ENCODE results near the gene TPM3.
"Not testable (repeated sequence)": the region's sequence is repeated elsewhere in the genome, so short reads cannot be mapped to it uniquely, and the experiment has no call there.

TPM3 gene

DNA sequence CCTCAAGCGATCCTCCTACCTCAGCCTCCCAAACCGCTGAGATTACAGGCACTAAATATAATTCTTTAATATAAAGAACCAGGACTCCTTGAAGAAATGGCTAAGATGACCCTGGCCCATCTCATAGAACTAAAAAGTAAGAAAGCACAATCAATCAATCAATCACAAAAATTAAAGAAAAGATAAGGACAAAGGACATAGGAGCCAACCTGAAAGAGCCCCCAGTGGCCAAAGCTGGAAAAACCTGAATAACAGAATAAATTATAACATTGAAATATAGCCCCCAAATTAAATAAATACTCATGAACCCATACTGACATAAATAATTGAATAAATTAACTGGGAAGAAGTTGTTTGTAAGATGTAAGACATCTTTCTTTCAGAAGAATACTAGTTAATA, 45.9 kb downstream of the TPM3 start:
- TF ChIP-seq, protein P1, sequence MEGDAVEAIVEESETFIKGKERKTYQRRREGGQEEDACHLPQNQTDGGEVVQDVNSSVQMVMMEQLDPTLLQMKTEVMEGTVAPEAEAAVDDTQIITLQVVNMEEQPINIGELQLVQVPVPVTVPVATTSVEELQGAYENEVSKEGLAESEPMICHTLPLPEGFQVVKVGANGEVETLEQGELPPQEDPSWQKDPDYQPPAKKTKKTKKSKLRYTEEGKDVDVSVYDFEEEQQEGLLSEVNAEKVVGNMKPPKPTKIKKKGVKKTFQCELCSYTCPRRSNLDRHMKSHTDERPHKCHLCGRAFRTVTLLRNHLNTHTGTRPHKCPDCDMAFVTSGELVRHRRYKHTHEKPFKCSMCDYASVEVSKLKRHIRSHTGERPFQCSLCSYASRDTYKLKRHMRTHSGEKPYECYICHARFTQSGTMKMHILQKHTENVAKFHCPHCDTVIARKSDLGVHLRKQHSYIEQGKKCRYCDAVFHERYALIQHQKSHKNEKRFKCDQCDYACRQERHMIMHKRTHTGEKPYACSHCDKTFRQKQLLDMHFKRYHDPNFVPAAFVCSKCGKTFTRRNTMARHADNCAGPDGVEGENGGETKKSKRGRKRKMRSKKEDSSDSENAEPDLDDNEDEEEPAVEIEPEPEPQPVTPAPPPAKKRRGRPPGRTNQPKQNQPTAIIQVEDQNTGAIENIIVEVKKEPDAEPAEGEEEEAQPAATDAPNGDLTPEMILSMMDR (IDR thresholded peaks at IDR 0.05; ENCODE audit: borderline replicate concordance, insufficient read depth, low read depth, low read length) = peak; percentile 25; the same call in 1 of the 2 replicates
- H3K4me3 ChIP-seq (ENCODE audit: low read depth, low read length) = no peak overlapping the region

DNA sequence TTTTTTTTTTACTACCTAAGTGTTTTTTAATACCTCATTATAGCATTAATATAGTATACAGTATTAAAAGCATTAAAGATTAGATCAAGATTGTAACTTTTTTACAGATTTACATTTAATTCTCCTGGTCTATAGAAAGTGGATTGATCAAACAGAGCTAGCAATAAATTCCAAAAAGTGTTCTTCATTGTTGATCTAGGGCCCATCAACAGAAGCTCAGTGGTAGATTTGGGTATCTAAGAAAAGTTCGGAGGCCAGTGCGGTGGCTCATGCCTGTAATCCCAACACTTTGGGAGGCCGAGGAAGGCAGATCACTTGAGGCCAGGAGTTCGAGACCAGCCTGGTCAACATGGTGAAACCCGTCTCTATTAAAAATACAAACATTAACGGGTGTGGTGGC, 49.5 kb downstream of the TPM3 start:
- TF ChIP-seq, protein P1 (IDR thresholded peaks at IDR 0.05; ENCODE audit: borderline replicate concordance, insufficient read depth, low read depth, low read length) = no peak
- no peak overlapping the region for H3K4me3 ChIP-seq (ENCODE audit: low read depth, low read length)

DNA sequence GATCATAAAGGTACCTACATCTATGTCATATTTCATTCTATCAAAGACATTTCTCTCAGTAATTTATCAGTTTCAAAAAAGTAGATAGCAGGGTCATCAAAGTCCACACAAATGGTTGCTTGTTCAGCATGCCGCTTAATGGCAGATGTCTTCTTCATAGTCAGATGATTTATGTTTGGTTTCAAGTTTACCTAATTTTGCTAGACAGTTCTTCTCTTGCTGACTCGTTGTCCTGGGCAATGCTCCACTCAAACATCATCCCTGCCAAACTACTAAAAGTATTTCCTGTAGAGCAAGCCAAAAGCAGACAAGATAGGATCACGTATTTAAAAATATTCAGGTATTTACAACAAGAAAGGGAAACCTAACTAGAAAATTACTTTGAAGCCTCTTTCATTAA, 50.7 kb downstream of the TPM3 start:
- TF ChIP-seq, protein P1 (IDR thresholded peaks at IDR 0.05; ENCODE audit: borderline replicate concordance, insufficient read depth, low read depth, low read length) = no peak

GRCh38 chr1:154137888-154138287, 54.0 kb downstream of the TPM3 start:
- TF ChIP-seq, protein P1 (IDR thresholded peaks at IDR 0.05; ENCODE audit: borderline replicate concordance, insufficient read depth, low read depth, low read length) = no peak
- no peak overlapping the region for H3K4me3 ChIP-seq (ENCODE audit: low read depth, low read length)

More for the DNA sequence above, 50.7 kb downstream of the TPM3 start:
- no peak overlapping the region for H3K4me3 ChIP-seq (ENCODE audit: low read depth, low read length)

DNA sequence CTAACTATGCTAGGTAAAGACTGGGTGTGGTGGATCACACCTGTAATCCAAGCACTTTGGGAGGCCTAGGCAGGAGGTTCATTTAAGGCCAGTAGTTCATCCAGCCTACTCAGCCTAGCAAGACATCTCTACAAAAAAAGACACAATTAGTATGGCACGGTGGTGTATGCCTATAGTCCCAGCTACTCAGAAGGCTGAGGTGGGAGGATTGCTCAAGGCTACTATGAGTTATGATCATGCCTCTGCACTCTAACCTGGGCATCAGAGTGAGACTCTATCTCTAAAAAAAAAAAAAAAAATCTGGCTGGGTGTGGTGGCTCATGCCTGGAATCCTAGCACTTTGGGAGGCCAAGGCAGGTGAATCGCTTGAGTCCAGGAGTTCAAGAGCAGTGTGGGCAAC, 58.6 kb downstream of the TPM3 start:
- TF ChIP-seq, protein P1 (IDR thresholded peaks at IDR 0.05; ENCODE audit: borderline replicate concordance, insufficient read depth, low read depth, low read length) = no peak
- H3K4me3 ChIP-seq (ENCODE audit: low read depth, low read length) = no peak overlapping the region

DNA sequence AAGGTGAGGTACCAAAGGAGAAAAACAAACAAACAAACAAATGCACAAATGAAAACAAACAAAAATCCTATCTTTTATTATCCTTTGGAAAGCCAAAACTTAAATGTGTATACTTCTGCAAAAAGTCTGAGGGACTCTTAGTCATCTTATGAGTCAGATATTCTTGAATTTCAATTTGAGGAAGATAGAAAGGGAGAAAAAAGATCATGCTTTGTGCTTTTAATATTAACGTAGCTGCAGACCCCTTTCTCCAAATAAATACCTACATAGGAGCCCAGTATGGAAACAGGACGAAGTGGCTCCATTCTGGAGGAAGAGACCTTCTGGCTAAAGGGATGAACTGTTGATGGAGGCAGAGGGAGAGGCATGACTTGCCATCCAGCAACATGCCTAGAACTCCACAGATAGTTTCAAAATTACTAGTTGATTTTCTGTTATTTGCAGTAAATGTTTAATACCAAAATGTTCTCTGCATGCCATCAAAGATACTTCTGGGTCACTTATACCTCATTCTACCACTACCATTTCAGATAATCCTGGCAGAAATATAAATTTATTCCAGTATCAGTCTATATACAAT, 62.4 kb downstream of the TPM3 start:
- TF ChIP-seq, protein P1 (IDR thresholded peaks at IDR 0.05; ENCODE audit: borderline replicate concordance, insufficient read depth, low read depth, low read length) = no peak

GRCh38 chr1:154123205-154123604, 68.7 kb downstream of the TPM3 start:
- H3K4me3 ChIP-seq (ENCODE audit: low read depth, low read length) = not testable (repeated sequence)

More for the DNA sequence above, 62.4 kb downstream of the TPM3 start:
- H3K4me3 ChIP-seq (ENCODE audit: low read depth, low read length) = no peak overlapping the region

Measured in GM12875 (cell line).